Hypothalamus (tissue), 51 donors: ENCODE data around the gene TRAPPC8.
"Not testable (repeated sequence)": the region's sequence is repeated elsewhere in the genome, so short reads cannot be mapped to it uniquely, and the experiment has no call there.

Experiments used
- DNase-seq, 51 donors: peaks; one replicate each; lab custom pipeline; 2025; lab: John Stamatoyannopoulos, UW

TRAPPC8 gene

GRCh38 chr18:31809049-31809448 is 133.9 kb downstream of the TRAPPC8 start:
- not testable (repeated sequence) for DNase-seq

- DNase-seq = no peak
These were observed 141.8 kb downstream of the TRAPPC8 start for GRCh38 chr18:31801078-31801477.

- not testable (repeated sequence) for DNase-seq
These were observed 143.7 kb downstream of the TRAPPC8 start for GRCh38 chr18:31799257-31799656.

DNA sequence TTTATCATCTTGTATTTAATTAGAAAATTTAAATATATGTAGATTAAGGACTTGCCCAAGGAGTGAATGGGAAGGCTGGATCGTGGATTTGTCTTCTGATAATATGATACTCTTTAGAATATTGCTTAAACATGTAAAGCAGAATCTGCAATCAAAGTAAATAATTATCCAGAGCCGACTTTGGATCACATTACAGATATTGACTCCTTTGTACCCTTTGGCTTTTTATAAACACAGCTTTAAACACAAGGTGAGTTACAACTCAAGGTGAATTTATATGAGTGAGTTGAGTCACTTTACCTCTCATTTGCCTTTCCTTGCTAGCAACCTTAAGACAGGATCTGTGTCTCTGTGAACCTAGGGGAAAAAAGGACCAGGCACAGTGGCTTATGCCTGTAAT is 144.5 kb downstream of the TRAPPC8 start:
- DNase-seq = no peak

- DNase-seq = no peak
These were observed 147.2 kb downstream of the TRAPPC8 start for GRCh38 chr18:31795747-31796146.

DNA sequence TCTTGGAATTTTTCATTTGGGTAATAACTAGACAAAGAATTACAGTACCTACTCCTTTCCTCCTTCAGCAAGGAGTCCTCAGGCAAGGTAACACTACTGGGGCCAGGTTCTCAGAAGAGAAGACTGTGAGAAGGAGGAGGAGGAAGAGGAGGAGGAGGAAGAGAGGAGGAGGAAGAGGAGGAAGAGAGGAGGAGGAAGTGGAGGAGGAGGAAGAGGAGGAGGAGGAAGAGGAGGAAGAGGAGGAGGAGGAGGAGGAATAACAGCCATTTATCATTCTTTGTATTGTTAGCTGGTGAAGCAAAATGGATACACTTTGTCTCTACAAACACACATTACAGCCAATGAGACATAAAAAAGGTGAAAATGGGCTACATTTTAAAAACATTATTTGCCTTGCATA is 149.4 kb downstream of the TRAPPC8 start:
- DNase-seq = no peak

GRCh38 chr18:31792580-31792911 is 150.4 kb downstream of the TRAPPC8 start:
- no peak for DNase-seq

DNA sequence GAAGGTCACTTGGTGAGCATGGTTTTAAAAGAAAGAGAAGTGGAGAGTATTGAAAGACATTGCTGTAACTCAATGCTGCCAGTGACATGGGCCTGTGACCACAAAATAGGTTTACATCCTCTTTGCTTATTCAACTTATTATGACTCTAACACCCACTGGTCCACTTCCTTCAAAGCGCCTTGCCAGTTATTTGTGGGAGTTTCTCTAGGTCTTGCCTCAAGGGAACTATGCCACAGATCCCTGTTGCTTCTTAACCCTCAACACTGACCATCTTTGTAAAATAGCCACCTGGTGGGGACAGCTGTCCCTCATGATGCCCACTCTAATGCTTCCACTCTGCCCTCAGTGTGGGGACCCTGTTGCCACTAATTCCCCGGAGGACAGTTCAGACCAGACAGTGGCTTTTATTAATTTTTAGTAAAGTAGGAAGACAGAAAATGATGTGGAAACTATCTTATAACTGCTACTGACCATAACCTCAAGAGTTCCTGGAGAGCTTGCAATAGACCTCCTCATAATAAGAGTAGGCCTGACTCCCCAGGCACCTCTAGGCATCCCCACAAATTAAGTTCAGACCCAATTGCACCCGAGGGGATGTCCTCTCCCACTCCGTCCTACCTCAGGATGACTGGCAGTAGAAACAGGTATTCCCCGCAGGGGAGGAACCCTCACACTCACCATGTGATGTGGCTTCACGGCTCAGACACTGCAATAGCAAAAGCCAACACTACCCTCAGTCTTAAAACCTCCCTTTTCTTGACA is 150.9 kb downstream of the TRAPPC8 start:
- DNase-seq = no peak

DNA sequence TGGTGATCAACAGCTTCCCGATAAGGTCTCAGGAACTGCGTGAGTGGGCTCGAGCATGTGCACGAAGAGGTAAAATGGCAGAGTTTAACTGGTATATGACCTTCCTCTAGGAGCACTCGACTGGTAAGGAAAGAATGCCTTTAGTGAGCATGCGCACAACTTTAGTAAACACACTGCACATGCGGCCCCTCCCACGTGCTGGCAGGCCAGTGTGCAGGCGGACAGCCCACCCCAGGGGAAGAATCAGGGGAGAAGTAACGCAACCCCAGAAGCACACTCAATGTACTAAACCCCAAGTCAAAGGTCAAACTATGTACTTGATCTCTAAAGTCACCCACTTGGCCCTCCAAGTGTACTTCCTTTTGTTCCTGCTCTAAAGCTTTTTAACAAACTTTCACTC is 153.5 kb downstream of the TRAPPC8 start:
- DNase-seq = no peak

- DNase-seq = no peak
These were observed 159.9 kb downstream of the TRAPPC8 start for GRCh38 chr18:31783059-31783458.
